Body of pancreas (tissue), 4 donors: ENCODE results near the gene TIA1. TPM values are rescaled to one million over a fixed set of nuclear protein-coding genes. Genes with fewer than 3 reads are reported as not detected.

Experiments
- ATAC-seq: fragments of 150-250 bp; one replicate; pipeline ENCODE4 v1.9.1; 2016
- DNase-seq, 4 donors: peaks; one replicate each; pipeline ENCODE4 v3.0.0-alpha.2; 2019
- H3K27ac ChIP-seq, 4 donors: fragments of 200-600 bp; sonication (generic); 1 replicate in 3 of 4; 2 replicates in 1 of 4; pipeline versions ENCODE4 v1.5.1 to v1.6.1; 2016 to 2019; ENCODE audit warnings: mild to moderate bottlenecking in 1 of 4, mixed read lengths in 1 of 4, moderate library complexity in 1 of 4
- H3K27me3 ChIP-seq, 2 donors: fragments of 200-600 bp; sonication (generic); one replicate each; pipeline ENCODE4 v1.6.0; 2016; ENCODE audit warnings: mild to moderate bottlenecking in 1 of 2
- H3K36me3 ChIP-seq, 2 donors: fragments of 200-600 bp; sonication (generic); replicated peaks in 1 of 2; 2 replicates each; pipeline ENCODE4 v1.5.1; 2016; ENCODE audit warnings: low read depth in 2 of 2; ENCODE audit not compliant: insufficient read depth in 1 of 2
- H3K4me1 ChIP-seq: fragments of 200-600 bp; sonication (generic); one replicate; pipeline ENCODE4 v1.6.0; 2016
- H3K4me3 ChIP-seq, 2 donors: fragments of 200-600 bp; sonication (generic); 1 replicate in 1 of 2; 2 replicates in 1 of 2; pipeline ENCODE4 v1.5.1; 2016 to 2019
- H3K9me3 ChIP-seq, 3 donors: fragments of 200-600 bp; sonication (generic); 1 replicate in 2 of 3; 2 replicates in 1 of 3; pipeline ENCODE4 v1.5.1; 2016
- POLR2A ChIP-seq, 3 donors: fragments of 450-650 bp; IDR thresholded peaks; one replicate each; pipeline ENCODE4 v1.6.1; 2016; ENCODE audit warnings: antibody characterized with exemption in 3 of 3, mild to moderate bottlenecking in 2 of 3
- WGBS, 2 donors: methylation state at CpG; one replicate each; pipeline ENCODE4 v1.1.5; 2017; 5-methylcytosine and 5-hydroxymethylcytosine counted together
- intact Hi-C: fragments of 100-400 bp; cut with DNase I; formaldehyde crosslinking; loops from one replicate; pipeline ENCODE4 v1.15.1; 2023
- total RNA-seq, 2 donors: library from RNA; depleted of rRNA; stranded (reverse); fragments of >200 nt; gene quantifications; one replicate each; pipeline ENCODE4 v1.1.0, GENCODE V29; 2016
- TF ChIP-seq, protein P1 (sequence below), 7 experiments: fragments of 450-650 bp in 4 of 7; fragments of 200-600 bp in 3 of 7; sonication (generic) in 3 of 7; IDR thresholded peaks; one replicate each; pipeline ENCODE4 v1.5.1; 2016 to 2019; ENCODE audit warnings: antibody characterized with exemption in 7 of 7

The TIA1 gene
- total RNA-seq, 2 donors from 2014 or later, result 96.6 to 130 TPM

DNA sequence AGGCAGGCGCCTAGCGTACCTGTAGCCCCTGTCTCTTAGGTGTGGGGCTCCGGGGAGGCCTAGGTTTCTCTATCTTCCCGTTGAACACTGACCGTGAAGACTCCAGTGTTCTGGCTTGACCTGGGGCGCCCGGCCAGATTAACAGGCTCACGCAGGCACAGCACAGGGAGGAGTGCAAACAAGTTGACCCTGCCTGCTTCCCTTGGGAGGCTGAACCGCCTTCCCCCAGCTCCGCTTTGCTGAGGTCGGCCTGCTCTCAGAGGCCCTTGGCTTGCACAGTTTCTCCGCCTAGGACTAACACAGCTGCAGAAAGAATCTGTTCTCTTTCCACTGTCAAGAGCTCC lies 10.1 kb upstream of the TIA1 start:
- Histone ChIP-seq H3K4me3 (peak overlapping the region; percentile 89 to 90), H3K4me1 (peaks cover 21% of the 10 kb centered on the region), H3K36me3 (peaks cover 0 to 3% of the 10 kb centered on the region in 2 donors), H3K27ac (peak overlapping the region; percentile 68 to 94 (median 86)), H3K9me3 (no peaks in the 10 kb centered on the region), H3K27me3 (no peaks in the 10 kb centered on the region)
- DNase-seq, result peak; percentile 62 to 78 (median 74)
- TF ChIP-seq, protein P1, sequence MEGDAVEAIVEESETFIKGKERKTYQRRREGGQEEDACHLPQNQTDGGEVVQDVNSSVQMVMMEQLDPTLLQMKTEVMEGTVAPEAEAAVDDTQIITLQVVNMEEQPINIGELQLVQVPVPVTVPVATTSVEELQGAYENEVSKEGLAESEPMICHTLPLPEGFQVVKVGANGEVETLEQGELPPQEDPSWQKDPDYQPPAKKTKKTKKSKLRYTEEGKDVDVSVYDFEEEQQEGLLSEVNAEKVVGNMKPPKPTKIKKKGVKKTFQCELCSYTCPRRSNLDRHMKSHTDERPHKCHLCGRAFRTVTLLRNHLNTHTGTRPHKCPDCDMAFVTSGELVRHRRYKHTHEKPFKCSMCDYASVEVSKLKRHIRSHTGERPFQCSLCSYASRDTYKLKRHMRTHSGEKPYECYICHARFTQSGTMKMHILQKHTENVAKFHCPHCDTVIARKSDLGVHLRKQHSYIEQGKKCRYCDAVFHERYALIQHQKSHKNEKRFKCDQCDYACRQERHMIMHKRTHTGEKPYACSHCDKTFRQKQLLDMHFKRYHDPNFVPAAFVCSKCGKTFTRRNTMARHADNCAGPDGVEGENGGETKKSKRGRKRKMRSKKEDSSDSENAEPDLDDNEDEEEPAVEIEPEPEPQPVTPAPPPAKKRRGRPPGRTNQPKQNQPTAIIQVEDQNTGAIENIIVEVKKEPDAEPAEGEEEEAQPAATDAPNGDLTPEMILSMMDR (IDR thresholded peaks at IDR 0.05), result no peak
- TF ChIP-seq POLR2A (IDR thresholded peaks at IDR 0.05), result no peak
- peak; percentile 53 for ATAC-seq
- WGBS, 2 donors, result 1 to 3% methylated on average over 4 to 12 of the region's 12 CpGs
- intact Hi-C loops, result no loop called here

DNA sequence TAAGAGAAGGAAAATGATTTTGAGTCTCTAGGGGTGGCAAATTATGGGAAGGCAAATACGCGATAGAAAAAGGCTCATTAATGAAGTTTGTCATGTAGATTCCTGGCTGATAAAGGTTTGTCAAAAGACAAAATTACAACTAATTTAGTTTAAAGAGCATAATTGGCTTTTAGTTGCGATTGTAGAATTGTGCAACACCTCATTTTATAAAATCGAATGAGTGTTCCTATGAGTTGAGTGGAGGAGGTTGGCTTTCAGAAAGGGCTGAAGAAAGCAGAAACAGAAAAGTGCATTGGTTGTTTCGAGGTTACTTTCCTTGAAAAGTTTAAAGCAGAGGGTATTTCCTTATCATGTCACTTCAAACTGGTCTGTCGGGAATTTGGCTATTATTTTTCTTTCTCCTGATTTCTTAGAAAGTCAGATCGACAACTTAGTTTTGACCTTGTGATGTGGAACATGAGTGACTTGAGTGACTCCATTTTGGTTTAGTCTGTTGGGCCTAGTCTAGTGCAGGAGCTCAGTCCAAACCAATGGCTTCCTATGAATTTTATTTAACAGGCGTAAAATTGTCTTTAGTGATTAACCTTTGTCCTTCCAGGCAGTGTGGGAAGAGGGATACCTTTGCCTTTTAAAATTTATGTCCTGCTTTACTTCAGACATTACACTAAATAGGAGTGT lies 7.3 kb upstream of the TIA1 start:
- intact Hi-C loops, result no loop called here
- no peak overlapping the region for H3K27ac ChIP-seq
- DNase-seq, result no peak
- peaks cover 21% of the 10 kb centered on the region for H3K4me1 ChIP-seq
- H3K27me3 ChIP-seq, result no peaks in the 10 kb centered on the region
- no peaks in the 10 kb centered on the region for H3K36me3 ChIP-seq
- H3K9me3 ChIP-seq, result no peaks in the 10 kb centered on the region
- TF ChIP-seq POLR2A (IDR thresholded peaks at IDR 0.05), result no peak
- TF ChIP-seq, protein P1 (IDR thresholded peaks at IDR 0.05), result no peak
- H3K4me3 ChIP-seq, result no peak overlapping the region
- 82 to 87% methylated on average over 8 of the region's 8 CpGs for WGBS, 2 donors
- no peak for ATAC-seq

DNA sequence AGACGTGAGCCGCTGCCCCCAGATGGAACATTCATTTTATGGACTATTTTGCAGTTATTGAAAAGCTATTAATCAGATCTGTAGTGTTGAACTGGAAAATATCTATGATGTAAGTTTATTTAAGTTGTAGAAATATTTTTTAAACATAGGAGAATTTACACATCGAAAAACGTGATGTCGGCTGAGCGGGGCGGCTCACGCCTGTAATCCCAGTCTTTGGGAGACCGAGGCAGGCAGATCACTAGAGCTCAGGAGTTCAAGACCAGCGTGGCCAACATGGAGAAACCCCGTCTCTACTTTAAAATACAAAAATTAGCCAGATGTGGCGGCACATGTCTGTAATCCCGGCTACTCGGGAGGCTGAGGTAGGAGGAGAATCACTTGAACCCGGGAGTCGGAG lies 2.0 kb upstream of the TIA1 start:
- no peaks in the 10 kb centered on the region for H3K36me3 ChIP-seq
- DNase-seq (no peak), ATAC-seq (no peak)
- H3K4me1 ChIP-seq, result peaks cover 13% of the 10 kb centered on the region
- no peak overlapping the region for H3K4me3 ChIP-seq
- WGBS, 2 donors, result 66% methylated on average over 16 of the region's 16 CpGs
- no peak for TF ChIP-seq POLR2A (IDR thresholded peaks at IDR 0.05)
- TF ChIP-seq, protein P1 (IDR thresholded peaks at IDR 0.05), result no peak
- intact Hi-C loops, result no loop called here
- no peaks in the 10 kb centered on the region for H3K27me3 ChIP-seq
- H3K27ac ChIP-seq, result no peak overlapping the region
- no peaks in the 10 kb centered on the region for H3K9me3 ChIP-seq

DNA sequence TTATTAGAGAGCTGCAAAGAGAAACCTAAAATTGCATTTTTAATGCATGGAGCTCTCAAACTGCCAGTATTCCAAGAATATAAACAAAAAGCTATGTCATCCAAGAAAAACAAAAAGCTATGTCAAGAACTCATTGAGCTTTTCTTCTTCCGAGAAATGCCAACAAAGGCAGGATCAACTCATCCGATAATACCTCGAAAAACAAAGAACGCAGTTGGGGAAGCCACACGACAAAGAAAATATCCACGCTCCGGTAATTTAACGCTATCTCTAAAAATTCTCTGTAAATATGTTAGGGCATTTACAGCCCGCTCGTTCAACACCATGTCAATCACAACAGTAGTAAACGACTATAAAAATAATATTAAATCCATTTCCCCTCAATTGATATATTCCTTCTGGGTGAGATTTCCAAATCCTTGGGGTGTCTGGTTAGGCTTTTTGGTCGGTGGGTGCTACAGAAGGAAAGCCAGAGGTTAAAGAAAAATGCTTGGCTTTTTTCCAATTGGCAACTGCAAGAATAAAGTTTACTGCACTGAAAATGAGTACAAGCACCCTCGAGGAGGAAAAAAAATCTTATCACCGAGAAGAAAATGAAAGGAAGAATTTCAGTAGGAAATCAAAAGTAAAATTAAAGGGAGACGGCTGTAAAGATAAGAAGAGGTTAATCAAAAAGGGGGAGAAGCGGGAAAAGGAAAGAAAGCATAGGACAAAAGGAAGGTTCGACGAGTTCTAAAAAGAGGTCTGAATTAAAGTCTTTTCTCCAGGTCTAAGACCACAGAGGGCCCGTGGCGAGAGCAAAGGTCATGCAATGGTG lies 856 bp downstream of the TIA1 start:
- Histone ChIP-seq H3K4me1 (peaks cover 37% of the 10 kb centered on the region), H3K27ac (peak overlapping the region; percentile 91 to 99 (median 96)), H3K9me3 (no peaks in the 10 kb centered on the region), H3K36me3 (no peaks in the 10 kb centered on the region), H3K27me3 (no peaks in the 10 kb centered on the region), H3K4me3 (peak overlapping the region; percentile 72 to 85)
- TF ChIP-seq, protein P1 (IDR thresholded peaks at IDR 0.05), result no peak
- TF ChIP-seq POLR2A (IDR thresholded peaks at IDR 0.05), result no peak
- intact Hi-C loops, result no loop called here
- 0 to 1% methylated on average over 20 of the region's 20 CpGs for WGBS, 2 donors
- ATAC-seq (no peak), DNase-seq (no peak)
